ENCODE data around the gene MZT2B.
"Not testable (repeated sequence)": the region's sequence is repeated elsewhere in the genome, so short reads cannot be mapped to it uniquely, and the experiment has no call there.

The MZT2B gene

DNA sequence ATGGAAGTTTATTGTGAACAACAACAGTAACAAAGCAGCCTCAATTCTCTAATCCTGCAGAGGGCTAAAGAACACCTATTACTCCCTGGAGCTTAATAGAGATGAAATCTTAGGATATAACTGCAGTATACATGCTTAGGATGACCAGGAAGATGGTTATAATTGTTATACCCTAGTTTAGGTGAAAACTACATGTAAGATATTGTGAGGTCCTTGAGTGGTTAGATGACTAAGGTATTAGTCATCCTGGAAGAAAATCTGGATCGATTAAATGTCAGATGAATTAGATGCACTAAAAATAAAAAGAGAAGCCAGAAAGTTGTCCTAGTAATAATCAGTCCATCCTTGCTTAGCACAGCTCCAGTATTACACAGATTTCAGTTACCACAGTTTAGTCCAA, 38.4 kb downstream of the MZT2B start:
- not testable (repeated sequence) for DNase-seq

DNA sequence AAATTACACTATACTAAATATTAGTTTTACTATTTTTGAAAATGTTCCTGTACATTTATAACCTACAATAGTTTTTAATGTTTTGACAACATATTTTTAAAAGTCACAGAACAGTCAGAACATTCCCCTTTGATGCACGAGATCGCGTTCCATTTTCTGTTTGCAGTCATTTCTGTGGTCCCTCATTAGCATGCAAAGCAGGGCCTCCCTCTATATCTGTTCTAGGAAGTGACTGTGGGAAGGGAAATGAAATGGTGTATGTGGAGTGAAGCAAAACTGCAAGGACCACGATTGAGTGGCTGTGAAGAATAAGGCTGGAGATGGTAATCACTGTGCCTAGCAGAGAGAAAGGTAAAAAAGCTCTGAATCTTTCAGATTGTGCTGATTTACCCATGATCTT, 40.5 kb downstream of the MZT2B start:
- not testable (repeated sequence) for DNase-seq

DNA sequence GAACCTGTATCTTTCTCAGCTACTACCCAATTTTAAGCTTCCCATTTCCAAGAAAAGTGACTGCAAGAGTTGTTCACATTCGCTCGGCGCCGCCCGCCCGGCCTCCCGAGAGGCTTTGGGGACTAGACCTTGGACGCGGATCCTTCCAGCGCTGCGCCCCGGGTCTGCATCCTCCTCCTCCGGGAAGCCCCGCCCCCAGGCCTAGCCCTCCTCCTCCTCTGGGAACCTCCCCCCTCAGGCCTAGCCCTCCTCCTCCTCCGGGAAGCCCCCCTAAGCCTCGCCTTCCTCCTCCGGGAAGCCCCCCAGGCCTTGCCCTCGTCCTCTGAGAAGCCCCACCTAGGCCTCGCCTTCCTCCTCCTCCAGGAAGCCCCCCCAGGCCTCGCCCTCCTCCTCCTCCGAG, 45.9 kb downstream of the MZT2B start:
- not testable (repeated sequence) for DNase-seq

DNA sequence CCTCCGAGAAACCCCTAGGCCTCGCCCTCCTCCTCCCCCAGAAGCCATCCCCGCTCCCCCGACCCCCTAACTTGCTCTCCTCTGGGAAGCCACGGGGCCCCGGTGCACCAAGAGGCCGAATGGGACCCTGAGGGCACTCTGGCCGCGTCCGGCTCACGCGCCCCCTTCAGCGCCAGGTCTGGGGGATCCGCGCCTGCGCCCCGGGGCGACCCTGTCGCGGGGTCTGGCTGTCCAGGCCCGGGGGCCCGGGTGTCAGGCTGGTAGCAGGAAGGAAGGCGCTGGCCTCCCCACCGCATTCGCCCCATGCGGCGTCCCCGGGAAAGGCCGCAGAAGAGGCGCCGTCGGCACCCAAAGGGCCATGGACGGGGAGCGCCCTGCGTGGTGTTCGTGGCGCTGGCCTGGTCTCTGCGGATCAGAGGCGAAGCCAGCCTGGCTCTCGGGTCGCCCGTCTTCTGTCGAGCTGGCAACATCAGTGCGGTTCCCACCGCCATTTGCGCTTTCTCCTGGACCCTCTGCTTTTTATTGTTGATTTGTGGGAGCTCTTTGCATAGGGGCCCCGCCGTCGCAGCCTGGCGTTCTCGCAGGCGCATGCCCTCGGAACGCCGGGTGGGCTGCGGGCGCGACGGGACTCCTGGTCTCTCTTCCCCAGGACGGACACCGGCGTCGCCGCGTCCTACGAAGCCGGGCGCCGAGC, 46.6 kb downstream of the MZT2B start:
- not testable (repeated sequence) for DNase-seq

DNA sequence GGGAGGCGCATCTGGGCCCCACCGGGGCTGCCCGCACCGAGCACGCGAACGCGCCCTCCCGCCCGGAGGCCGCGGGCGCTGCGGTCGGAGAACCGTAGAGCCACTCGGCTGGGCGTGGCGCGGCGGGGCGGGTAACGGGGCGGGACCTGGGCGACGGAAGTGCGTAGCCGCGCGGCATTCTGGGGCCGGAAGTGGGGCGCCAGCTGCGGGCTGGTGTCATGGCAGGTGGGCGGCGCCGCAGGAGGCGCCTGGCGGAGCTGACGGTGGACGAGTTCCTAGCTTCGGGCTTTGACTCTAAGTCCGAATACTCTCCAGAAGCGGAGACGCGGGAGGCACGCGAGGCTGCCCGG, 47.1 kb downstream of the MZT2B start:
- DNase-seq = peak; percentile 34

DNA sequence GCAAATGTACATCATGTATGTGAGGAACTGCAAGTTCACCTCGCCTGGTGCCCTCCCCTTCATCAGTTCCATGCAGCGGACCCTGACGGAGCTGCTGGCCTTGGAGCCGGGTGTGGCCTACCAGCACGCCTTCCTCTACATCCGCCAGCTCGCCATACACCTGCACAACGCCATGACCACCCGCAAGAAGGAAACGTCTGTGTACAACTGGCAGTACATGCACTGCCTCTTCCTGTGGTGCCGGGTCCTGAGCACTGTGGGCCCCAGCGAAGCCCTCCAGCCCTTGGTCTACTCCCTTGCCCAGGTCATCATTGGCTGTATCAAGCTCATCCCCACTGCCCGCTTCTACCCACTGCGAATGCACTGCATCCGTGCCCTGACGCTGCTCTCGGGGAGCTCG, 48.3 kb downstream of the MZT2B start:
- not testable (repeated sequence) for DNase-seq

DNA sequence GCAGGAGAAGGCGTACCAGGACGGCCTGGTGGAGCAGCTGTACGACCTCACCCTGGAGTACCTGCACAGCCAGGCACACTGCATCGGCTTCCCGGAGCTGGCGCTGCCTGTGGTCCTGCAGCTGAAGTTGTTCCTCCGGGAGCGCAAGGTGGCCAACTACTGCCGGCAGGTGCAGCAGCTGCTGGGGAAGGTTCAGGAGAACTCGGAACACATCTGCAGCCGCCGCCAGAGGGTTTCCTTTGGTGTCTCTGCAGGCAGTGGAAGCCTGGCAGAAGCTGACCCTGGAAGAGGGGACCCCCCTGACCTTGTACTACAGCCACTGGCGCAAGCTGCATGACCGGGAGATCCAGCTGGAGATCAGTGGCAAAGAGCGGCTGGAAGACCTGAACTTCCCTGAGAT, 48.8 kb downstream of the MZT2B start:
- DNase-seq = not testable (repeated sequence)

DNA sequence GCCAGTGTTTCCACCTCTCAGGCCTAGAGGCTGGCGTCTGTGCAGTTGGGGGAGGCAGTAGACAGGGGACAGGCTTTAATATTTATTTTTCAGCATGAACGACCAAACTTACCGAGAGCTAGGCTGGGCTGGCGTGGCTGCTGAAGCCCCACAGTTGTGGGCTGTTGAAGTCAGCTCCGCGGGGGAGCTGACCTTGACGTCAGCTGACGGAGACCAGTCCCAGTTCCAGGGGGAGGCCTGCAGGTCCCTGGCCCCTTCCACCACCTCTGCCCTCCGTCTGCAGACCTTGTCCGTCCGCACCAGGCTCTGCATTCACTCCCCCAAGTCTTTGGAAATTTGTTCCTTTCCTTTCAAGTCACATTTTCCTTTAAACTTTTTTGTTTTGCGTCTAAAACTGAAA, 49.6 kb downstream of the MZT2B start:
- DNase-seq = no peak

DNA sequence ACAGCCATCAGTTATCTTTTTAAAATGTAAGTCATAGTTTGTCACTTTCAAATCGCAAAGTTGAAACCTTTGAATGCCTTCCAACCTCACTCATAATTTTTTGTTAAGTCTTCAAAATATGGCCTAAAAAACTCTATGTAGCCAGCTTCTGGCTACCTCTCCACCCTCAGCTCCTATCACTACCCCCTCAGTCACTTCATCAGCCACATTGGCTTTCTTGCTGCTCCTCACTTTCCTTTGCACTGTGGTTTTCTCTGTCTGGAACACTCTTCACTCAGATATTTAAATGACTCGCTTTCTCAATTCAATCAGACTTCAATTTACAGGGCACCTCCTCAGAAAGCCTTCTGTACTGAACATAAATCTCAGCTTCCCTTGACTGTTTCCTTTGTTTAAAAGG, 51.0 kb downstream of the MZT2B start:
- DNase-seq = not testable (repeated sequence)

DNA sequence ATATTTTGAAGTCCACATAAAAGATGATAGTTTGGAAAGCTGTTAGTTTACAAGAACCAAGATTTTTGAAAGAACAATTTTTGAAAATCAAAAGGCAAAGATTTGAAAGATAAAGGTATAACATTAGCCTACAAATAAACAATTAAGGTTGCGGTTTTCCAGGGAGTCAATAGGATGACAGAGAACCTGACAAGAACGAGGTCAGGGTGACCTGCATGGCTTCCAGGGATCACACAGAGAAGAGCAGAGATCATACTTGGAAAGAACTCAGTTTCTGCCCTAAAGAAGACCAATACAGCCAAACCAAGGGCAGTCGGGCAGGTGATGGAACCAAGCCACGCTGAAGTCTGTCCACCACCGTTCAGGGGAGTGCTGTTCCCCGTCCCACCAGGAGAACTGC, 57.5 kb downstream of the MZT2B start:
- DNase-seq = not testable (repeated sequence)
